HL-60 (cell line): ENCODE data around the gene PDXK.

Source experiments
- DNase-seq, 2 experiments: peaks; one replicate each; pipeline ENCODE4 v3.0.0-alpha.2; 2010 to 2020; ENCODE audit warnings: low read depth in 1 of 2, low spot score in 1 of 2
- H3K27ac ChIP-seq: fragments of 250-450 bp; sonication (Bioruptor Pico); replicated peaks from 2 replicates; pipeline ENCODE4 v1.5.1; 2020; ENCODE audit warnings: mild to moderate bottlenecking, moderate library complexity
- H3K27me3 ChIP-seq: fragments of 250-450 bp; sonication (Bioruptor Pico); 2 replicates; pipeline ENCODE4 v1.5.1; 2021; ENCODE audit warnings: mild to moderate bottlenecking, moderate library complexity; ENCODE audit not compliant: insufficient read depth, poor library complexity, severe bottlenecking
- H3K4me3 ChIP-seq: replicated peaks from 2 replicates; pipeline ENCODE4 v1.5.1; 2011; ENCODE audit warnings: mild to moderate bottlenecking, control low read depth, low read length; ENCODE audit not compliant: insufficient read depth
- CTCF ChIP-seq: IDR thresholded peaks from one replicate; pipeline ENCODE4 v1.5.1; 2011; ENCODE audit warnings: low read length, control low read depth, inconsistent platforms; ENCODE audit not compliant: insufficient read depth
- GABPA ChIP-seq: IDR thresholded peaks from 2 replicates; pipeline ENCODE4 v1.6.1; 2012; ENCODE audit warnings: low read depth
- POLR2AphosphoS5 ChIP-seq: IDR thresholded peaks from 2 replicates; pipeline ENCODE4 v1.6.1; 2012; ENCODE audit warnings: low read depth
- REST ChIP-seq: IDR thresholded peaks from 2 replicates; pipeline ENCODE4 v1.6.1; 2012; ENCODE audit warnings: low read depth; ENCODE audit not compliant: insufficient replicate concordance
- SPI1 ChIP-seq: IDR thresholded peaks from 2 replicates; pipeline ENCODE4 v1.6.1; 2012; ENCODE audit warnings: low read depth, mild to moderate bottlenecking, borderline replicate concordance

PDXK gene

GRCh38 chr21:43775795-43776430 is 57.0 kb downstream of the PDXK start, which contains the start of gene CSTB:
Gene CSTB (minus strand): TSS chr21:43776308. CDS start chr21:43776269, 39 bp downstream.
- Histone ChIP-seq H3K4me3 (peak within 1 kb of the TSS; percentile 61), H3K27me3 (no peaks in the 10 kb centered on the region), H3K27ac (peak within 1 kb of the TSS; percentile 31)
- DNase-seq, result peak; percentile 64 to 74
- TF ChIP-seq GABPA (no peak), POLR2AphosphoS5 (no peak), SPI1 (no peak), REST (no peak), CTCF (no peak)

- no peak for DNase-seq
- no peak overlapping the region for H3K4me3 ChIP-seq
- H3K27ac ChIP-seq, result no peak overlapping the region
Measured at GRCh38 chr21:43777953-43778352, 59.0 kb downstream of the PDXK start.

More at GRCh38 chr21:43777953-43778352, 59.0 kb downstream of the PDXK start:
- H3K27me3 ChIP-seq, result no peaks in the 10 kb centered on the region
- TF ChIP-seq GABPA, result no peak
- TF ChIP-seq SPI1, result no peak
- no peak for TF ChIP-seq POLR2AphosphoS5
- no peak for TF ChIP-seq CTCF
- TF ChIP-seq REST, result no peak
